Neural crest cell (in vitro differentiated cells): ENCODE results near the gene ZER1. TPM values are rescaled to one million over a fixed set of nuclear protein-coding genes. Genes with fewer than 3 reads are reported as not detected.

ENCODE experiments used
- DNase-seq: peaks from one replicate; pipeline ENCODE4 v3.0.0; 2021; ENCODE audit warnings: low read depth, mixed read lengths, low spot score
- H3K27ac Mint-ChIP-seq: one replicate; pipeline ENCODE4 v1.8.0; 2021; ENCODE audit warnings: mild to moderate bottlenecking, mixed read lengths; ENCODE audit not compliant: unreplicated experiment
- H3K27me3 Mint-ChIP-seq: 2 replicates; pipeline ENCODE4 v1.8.0; 2021; ENCODE audit warnings: low read depth, mild to moderate bottlenecking, mixed read lengths
- H3K36me3 Mint-ChIP-seq: 2 replicates; pipeline ENCODE4 v1.8.0; 2021; ENCODE audit warnings: low read depth, mild to moderate bottlenecking, mixed read lengths
- H3K4me1 Mint-ChIP-seq: 2 replicates; pipeline ENCODE4 v1.8.0; 2021; ENCODE audit warnings: mixed read lengths
- H3K4me3 Mint-ChIP-seq: one replicate; pipeline ENCODE4 v1.8.0; 2021; ENCODE audit warnings: mild to moderate bottlenecking, mixed read lengths
- H3K9me3 Mint-ChIP-seq: 2 replicates; pipeline ENCODE4 v1.8.0; 2021; ENCODE audit warnings: mixed read lengths
- CTCF ChIP-seq: fragments of 200-600 bp; sonication (generic); conservative IDR thresholded peaks from 2 replicates; pipeline ENCODE4 v1.5.0; 2021; ENCODE audit warnings: antibody characterized with exemption, mild to moderate bottlenecking
- long read RNA-seq: library from polyadenylated mRNA; unstranded; transcript quantifications from one replicate; pipeline ENCODE4 v2.0.0, GENCODE V29; 2020
- total RNA-seq: library from RNA; stranded (reverse); gene quantifications from 2 replicates; pipeline ENCODE4 v1.2.1, GENCODE V29; 2021

The ZER1 gene
- 19.1 and 19.3 TPM in 2 replicates for total RNA-seq
- long read RNA-seq, partial matches to known transcripts = 1 of 1 reads
- long read RNA-seq, other reads (novel, unspliced or antisense) = 0 of 1 reads

GRCh38 chr9:128771745-128772519 is at the start of gene ZER1:
ZER1 (minus strand) TSS chr9:128771927; CDS start chr9:128755565, 16,362 bp downstream.
- peak; percentile 87 for DNase-seq
- H3K9me3 Mint-ChIP-seq = no peaks in the 10 kb centered on the region
- no peaks in the 10 kb centered on the region for H3K27me3 Mint-ChIP-seq
- peaks cover 10% of the 10 kb centered on the region for H3K4me1 Mint-ChIP-seq
- no peak for TF ChIP-seq CTCF
- H3K4me3 Mint-ChIP-seq = peak within 1 kb of the TSS; percentile 92
- H3K27ac Mint-ChIP-seq = peak within 1 kb of the TSS; percentile 87
- no peaks in the 10 kb centered on the region for H3K36me3 Mint-ChIP-seq

GRCh38 chr9:128820665-128821583 is 49.2 kb upstream of the ZER1 start:
- no peak for TF ChIP-seq CTCF
- DNase-seq = no peak
- H3K27me3 Mint-ChIP-seq = peaks cover 3% of the 10 kb centered on the region
- H3K9me3 Mint-ChIP-seq = no peaks in the 10 kb centered on the region
- peaks cover 13% of the 10 kb centered on the region for H3K4me1 Mint-ChIP-seq
- no peaks in the 10 kb centered on the region for H3K36me3 Mint-ChIP-seq
- peak overlapping the region; percentile 71 for H3K27ac Mint-ChIP-seq
- peak overlapping the region; percentile 86 for H3K4me3 Mint-ChIP-seq

GRCh38 chr9:128819716-128820664 is 48.3 kb upstream of the ZER1 start:
- Mint-ChIP-seq H3K4me1 (peaks cover 16% of the 10 kb centered on the region), H3K9me3 (no peaks in the 10 kb centered on the region), H3K27ac (no peak overlapping the region), H3K27me3 (peaks cover 3% of the 10 kb centered on the region), H3K36me3 (no peaks in the 10 kb centered on the region), H3K4me3 (peak overlapping the region; percentile 86)
- no peak for TF ChIP-seq CTCF
- no peak for DNase-seq

GRCh38 chr9:128818839-128819715 is 47.4 kb upstream of the ZER1 start:
- Mint-ChIP-seq H3K27ac (no peak overlapping the region), H3K4me1 (peaks cover 16% of the 10 kb centered on the region), H3K27me3 (peaks cover 3% of the 10 kb centered on the region), H3K9me3 (no peaks in the 10 kb centered on the region), H3K36me3 (no peaks in the 10 kb centered on the region), H3K4me3 (peak overlapping the region; percentile 86)
- DNase-seq = peak; percentile 44
- no peak for TF ChIP-seq CTCF
